H9 (cell line): Measurements from ENCODE around the gene TMEM198. TPM values are rescaled to one million over a fixed set of nuclear protein-coding genes. Genes with fewer than 3 reads are reported as not detected.

Experiments
- DNase-seq: peaks from one replicate; pipeline ENCODE4 v3.0.0-alpha.2; 2017
- H2AFZ ChIP-seq: one replicate; pipeline ENCODE4 v1.6.1; 2013; ENCODE audit warnings: mild to moderate bottlenecking, low read length, control low read depth, moderate library complexity
- H2AK5ac ChIP-seq: 2 replicates; pipeline ENCODE4 v1.6.1; 2013; ENCODE audit warnings: low read length, control low read depth, mixed read lengths; ENCODE audit not compliant: insufficient read length
- H2BK120ac ChIP-seq: one replicate; pipeline ENCODE4 v1.6.1; 2013; ENCODE audit warnings: low read depth, mild to moderate bottlenecking, low read length, control low read depth, inconsistent platforms; ENCODE audit not compliant: poor library complexity, severe bottlenecking
- H2BK12ac ChIP-seq: 2 replicates; pipeline ENCODE4 v1.6.1; 2013; ENCODE audit warnings: low read length, control low read depth, mixed read lengths, low read depth; ENCODE audit not compliant: insufficient read length
- H2BK15ac ChIP-seq: 2 replicates; pipeline ENCODE4 v1.6.1; 2013; ENCODE audit warnings: low read depth, low read length, control low read depth
- H2BK20ac ChIP-seq: one replicate; pipeline ENCODE4 v1.6.1; 2013; ENCODE audit warnings: low read depth, mild to moderate bottlenecking, low read length, control low read depth, inconsistent platforms; ENCODE audit not compliant: poor library complexity, severe bottlenecking
- H2BK5ac ChIP-seq: 2 replicates; pipeline ENCODE4 v1.6.1; 2013; ENCODE audit warnings: low read length, control low read depth, mixed read lengths; ENCODE audit not compliant: insufficient read length
- H3K14ac ChIP-seq: 2 replicates; pipeline ENCODE4 v1.6.1; 2013; ENCODE audit warnings: low read length, control low read depth; ENCODE audit not compliant: insufficient read depth
- H3K18ac ChIP-seq: 2 replicates; pipeline ENCODE4 v1.6.1; 2013; ENCODE audit warnings: low read depth, mild to moderate bottlenecking, mixed read lengths, low read length, control low read depth; ENCODE audit not compliant: insufficient read length
- H3K23ac ChIP-seq: 2 replicates; pipeline ENCODE4 v1.6.1; 2013; ENCODE audit warnings: low read length, control low read depth, mixed read lengths, low read depth; ENCODE audit not compliant: insufficient read length
- H3K23me2 ChIP-seq: 2 replicates; pipeline ENCODE4 v1.6.1; 2013; ENCODE audit warnings: low read depth, mild to moderate bottlenecking, mixed read lengths, low read length, control low read depth; ENCODE audit not compliant: insufficient read length, poor library complexity, severe bottlenecking
- H3K27ac ChIP-seq: 2 replicates; pipeline ENCODE4 v1.5.1; 2013; ENCODE audit warnings: low read length, control low read depth, mixed read lengths, low read depth; ENCODE audit not compliant: insufficient read length
- H3K27me3 ChIP-seq: 2 replicates; pipeline ENCODE4 v1.6.1; 2013; ENCODE audit warnings: low read length, control low read depth, inconsistent platforms; ENCODE audit not compliant: insufficient read depth
- H3K4ac ChIP-seq: 2 replicates; pipeline ENCODE4 v1.6.1; 2013; ENCODE audit warnings: low read depth, mild to moderate bottlenecking, control low read depth, inconsistent platforms, low read length, moderate library complexity
- H3K4me1 ChIP-seq: 2 replicates; pipeline ENCODE4 v1.6.1; 2013; ENCODE audit warnings: low read length, control low read depth, inconsistent platforms; ENCODE audit not compliant: insufficient read depth
- H3K4me2 ChIP-seq: 2 replicates; pipeline ENCODE4 v1.6.1; 2013; ENCODE audit warnings: low read length, control low read depth, mixed read lengths; ENCODE audit not compliant: insufficient read length, insufficient read depth
- H3K56ac ChIP-seq: 2 replicates; pipeline ENCODE4 v1.6.1; 2013; ENCODE audit warnings: low read depth, mild to moderate bottlenecking, mixed read lengths, low read length, control low read depth; ENCODE audit not compliant: insufficient read length
- H3K79me1 ChIP-seq: 2 replicates; pipeline ENCODE4 v1.6.1; 2013; ENCODE audit warnings: low read depth, mild to moderate bottlenecking, moderate library complexity, low read length, control low read depth, inconsistent platforms; ENCODE audit not compliant: insufficient read depth, poor library complexity, severe bottlenecking
- H3K79me2 ChIP-seq: 2 replicates; pipeline ENCODE4 v1.6.1; 2013; ENCODE audit warnings: low read length, control low read depth, inconsistent platforms; ENCODE audit not compliant: insufficient read depth
- H3K9ac ChIP-seq: 2 replicates; pipeline ENCODE4 v1.6.1; 2013; ENCODE audit warnings: low read length, control low read depth, mixed read lengths; ENCODE audit not compliant: insufficient read length; ENCODE audit errors: extremely low read depth
- H3K9me3 ChIP-seq: one replicate; pipeline ENCODE4 v1.6.1; 2013; ENCODE audit warnings: low read depth, low read length, inconsistent platforms; ENCODE audit not compliant: control insufficient read depth
- H3T11ph ChIP-seq: one replicate; pipeline ENCODE4 v1.6.1; 2013; ENCODE audit warnings: mild to moderate bottlenecking, low read length, control low read depth, inconsistent platforms
- H4K20me1 ChIP-seq: one replicate; pipeline ENCODE4 v1.6.1; 2013; ENCODE audit not compliant: control insufficient read depth, insufficient read length, insufficient read depth
- H4K5ac ChIP-seq: 2 replicates; pipeline ENCODE4 v1.6.1; 2013; ENCODE audit warnings: low read depth, mild to moderate bottlenecking, mixed read lengths, low read length, control low read depth; ENCODE audit not compliant: insufficient read length
- H4K8ac ChIP-seq: replicated peaks from 2 replicates; pipeline ENCODE4 v1.6.1; 2013; ENCODE audit warnings: low read length, control low read depth, mixed read lengths, low read depth; ENCODE audit not compliant: insufficient read length
- H4K91ac ChIP-seq: 2 replicates; pipeline ENCODE4 v1.6.1; 2013; ENCODE audit warnings: low read depth, mild to moderate bottlenecking, moderate library complexity, mixed read lengths, low read length, control low read depth; ENCODE audit not compliant: insufficient read length
- H3K27ac Mint-ChIP-seq, 3 experiments: 2 replicates in 2 of 3; 3 replicates in 1 of 3; pipeline ENCODE4 v1.8.0; 2020 to 2021; ENCODE audit warnings: mixed read lengths in 3 of 3, mild to moderate bottlenecking in 1 of 3, moderate library complexity in 1 of 3
- H3K27me3 Mint-ChIP-seq: 2 replicates; pipeline ENCODE4 v1.8.0; 2021; ENCODE audit warnings: low read depth, mild to moderate bottlenecking, moderate library complexity, mixed read lengths
- H3K36me3 Mint-ChIP-seq, 3 experiments: 2 replicates in 2 of 3; 3 replicates in 1 of 3; pipeline ENCODE4 v1.8.0; 2020 to 2021; ENCODE audit warnings: low read depth in 3 of 3, mixed read lengths in 3 of 3; ENCODE audit not compliant: insufficient read depth in 1 of 3
- H3K4me1 Mint-ChIP-seq, 2 experiments: 2 replicates each; pipeline ENCODE4 v1.8.0; 2020; ENCODE audit warnings: mixed read lengths in 2 of 2
- H3K4me3 Mint-ChIP-seq, 2 experiments: 2 replicates in 1 of 2; 3 replicates in 1 of 2; pipeline ENCODE4 v1.8.0; 2020 to 2021; ENCODE audit warnings: mild to moderate bottlenecking in 2 of 2, mixed read lengths in 2 of 2, moderate library complexity in 1 of 2
- H3K9me3 Mint-ChIP-seq, 2 experiments: 2 replicates in 1 of 2; 3 replicates in 1 of 2; pipeline ENCODE4 v1.8.0; 2020; ENCODE audit warnings: mild to moderate bottlenecking in 2 of 2, mixed read lengths in 2 of 2, moderate library complexity in 1 of 2
- WGBS: extraction: QIAGEN DNeasy Blood & Tissue Kit; methylation state at CpG from one replicate; pipeline ENCODE4 v1.1.7; 2013; ENCODE audit warnings: missing lambda C conversion rate, low lambda C conversion rate, mixed read lengths; ENCODE audit not compliant: insufficient read length; ENCODE audit errors: extremely low coverage; 5-methylcytosine and 5-hydroxymethylcytosine counted together
- total RNA-seq: library from RNA; stranded (reverse); gene quantifications from 2 replicates; pipeline ENCODE4 v1.2.1, GENCODE V29; 2021
- TF ChIP-seq, protein P1 (sequence below): fragments of 200-600 bp; sonication (generic); conservative IDR thresholded peaks from 3 replicates; pipeline ENCODE4 v1.8.0; 2021; ENCODE audit warnings: antibody characterized with exemption, mild to moderate bottlenecking

The TMEM198 gene
- total RNA-seq, 1 experiment from 2014 or later, result 7.7 TPM

DNA sequence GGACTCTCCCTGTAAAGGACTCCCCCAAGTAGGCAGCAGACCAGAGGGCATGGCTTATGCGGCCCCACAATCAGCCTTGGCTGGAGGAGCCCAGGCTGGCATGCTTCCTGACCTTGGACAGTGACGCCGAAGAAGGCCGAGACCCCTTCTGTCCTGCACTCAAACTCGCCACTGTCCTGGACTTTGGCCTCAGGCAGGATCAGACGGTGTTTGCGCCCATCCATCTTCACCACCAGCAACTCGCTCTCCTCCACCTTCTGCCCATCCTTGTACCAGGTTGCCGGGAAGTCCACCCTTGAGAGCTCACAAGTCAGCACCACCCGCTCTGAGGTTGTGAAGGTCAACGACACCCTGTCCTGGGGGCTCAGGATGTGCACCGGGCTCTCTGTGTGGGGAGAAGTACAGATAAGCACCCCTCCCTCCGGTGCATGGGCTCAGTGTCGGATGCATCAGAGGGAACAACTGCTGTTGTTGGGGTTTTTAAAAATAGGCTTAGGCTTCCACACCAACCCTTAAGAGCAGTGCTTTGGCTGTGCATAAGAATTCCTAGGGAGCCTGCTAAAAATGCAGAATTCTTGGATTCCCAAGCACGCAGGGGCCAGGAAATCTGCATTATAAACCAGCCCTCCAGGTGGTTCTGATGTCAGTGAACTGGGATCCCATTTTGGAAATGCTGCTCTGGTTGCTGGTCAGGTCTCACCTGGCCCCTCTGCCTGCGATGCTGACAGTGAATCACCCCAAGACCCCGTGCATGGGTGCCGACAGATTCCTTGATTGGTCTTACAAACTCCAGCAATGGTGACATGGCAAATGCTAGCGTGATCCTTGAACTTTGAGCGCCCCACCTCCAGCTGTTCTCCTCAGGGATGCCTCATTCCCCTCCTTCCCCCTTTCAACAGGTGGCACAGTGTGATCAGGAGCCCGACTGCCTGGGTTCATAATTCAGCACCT is 21.6 kb downstream of the TMEM198 start:
- Histone ChIP-seq H3K4me1 (peaks cover 22% of the 10 kb centered on the region; the same call in 1 of the 2 replicates), H2AK5ac (no peak overlapping the region), H3K9me3 (no peaks in the 10 kb centered on the region), H2BK5ac (peak overlapping the region; percentile 8), H4K5ac (no peak overlapping the region), H3K9ac (peak overlapping the region; percentile 17), H3K79me2 (no peaks in the 10 kb centered on the region), H3K4ac (no peak overlapping the region), H3K18ac (peak overlapping the region; percentile 36), H3K79me1 (no peaks in the 10 kb centered on the region), H4K8ac (no peak overlapping the region), H4K20me1 (no peaks in the 10 kb centered on the region), H2BK20ac (no peak overlapping the region), H4K91ac (no peak overlapping the region), H3T11ph (no peak overlapping the region), H3K27me3 (no peaks in the 10 kb centered on the region; the same call in 1 of the 2 replicates), H3K14ac (peak overlapping the region; percentile 36; the same call in 1 of the 2 replicates), H3K23me2 (peaks cover 3% of the 10 kb centered on the region), H2BK12ac (peak overlapping the region; percentile 7), H3K27ac (peak overlapping the region; percentile 89), H2BK120ac (no peak overlapping the region), H3K23ac (no peak overlapping the region), H2BK15ac (no peak overlapping the region), H3K4me2 (peak overlapping the region; percentile 20), H3K56ac (no peak overlapping the region), H2AFZ (no peak overlapping the region)
- peak; percentile 91 for DNase-seq
- Mint-ChIP-seq H3K27me3 (peaks cover 5% of the 10 kb centered on the region), H3K4me1 (peaks cover 78 to 81% of the 10 kb centered on the region in 2 experiments), H3K9me3 (no peaks in the 10 kb centered on the region; a peak in 2 of 5 replicates), H3K36me3 (peaks cover 49 to 81% (median 68%) of the 10 kb centered on the region in 3 experiments), H3K27ac (peak overlapping the region; percentile 99), H3K4me3 (peak overlapping the region; percentile 46 to 71)
- TF ChIP-seq, protein P1, sequence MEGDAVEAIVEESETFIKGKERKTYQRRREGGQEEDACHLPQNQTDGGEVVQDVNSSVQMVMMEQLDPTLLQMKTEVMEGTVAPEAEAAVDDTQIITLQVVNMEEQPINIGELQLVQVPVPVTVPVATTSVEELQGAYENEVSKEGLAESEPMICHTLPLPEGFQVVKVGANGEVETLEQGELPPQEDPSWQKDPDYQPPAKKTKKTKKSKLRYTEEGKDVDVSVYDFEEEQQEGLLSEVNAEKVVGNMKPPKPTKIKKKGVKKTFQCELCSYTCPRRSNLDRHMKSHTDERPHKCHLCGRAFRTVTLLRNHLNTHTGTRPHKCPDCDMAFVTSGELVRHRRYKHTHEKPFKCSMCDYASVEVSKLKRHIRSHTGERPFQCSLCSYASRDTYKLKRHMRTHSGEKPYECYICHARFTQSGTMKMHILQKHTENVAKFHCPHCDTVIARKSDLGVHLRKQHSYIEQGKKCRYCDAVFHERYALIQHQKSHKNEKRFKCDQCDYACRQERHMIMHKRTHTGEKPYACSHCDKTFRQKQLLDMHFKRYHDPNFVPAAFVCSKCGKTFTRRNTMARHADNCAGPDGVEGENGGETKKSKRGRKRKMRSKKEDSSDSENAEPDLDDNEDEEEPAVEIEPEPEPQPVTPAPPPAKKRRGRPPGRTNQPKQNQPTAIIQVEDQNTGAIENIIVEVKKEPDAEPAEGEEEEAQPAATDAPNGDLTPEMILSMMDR, result no peak
- WGBS, result no CpG with 5 or more reads among the region's 21 CpGs
